B cell (primary cell): ENCODE data around the gene ABCA13. TPM values are rescaled to one million over a fixed set of nuclear protein-coding genes. Genes with fewer than 3 reads are reported as not detected.

ENCODE experiments used
- ATAC-seq: fragments of 200-7000 bp; cut with Tn5 transposase; one replicate; pipeline ENCODE4 v1.10.0; 2021; ENCODE audit warnings: low read depth, mild to moderate bottlenecking, moderate number of reproducible peaks, moderate library complexity
- CTCF ChIA-PET: fragments of 350-600 bp; sonication (Branson Sonifier 250); formaldehyde crosslinking; loops from one replicate; lab custom pipeline; 2021; ENCODE audit warnings: antibody characterized with exemption, inconsistent platforms; lab: Charles Lee
- POLR2A ChIA-PET: fragments of 350-600 bp; sonication (Branson Sonifier 250); formaldehyde crosslinking; loops from one replicate; lab custom pipeline; 2021; ENCODE audit warnings: antibody characterized with exemption; lab: Charles Lee
- DNase-seq: peaks from one replicate; pipeline ENCODE4 v3.0.0; 2013
- H2AFZ ChIP-seq: 2 replicates; pipeline ENCODE4 v1.6.1; 2012; ENCODE audit warnings: mild to moderate bottlenecking, low read depth, low read length; ENCODE audit not compliant: insufficient read depth, poor library complexity, severe bottlenecking
- H3K27ac ChIP-seq, 2 donors: 1 replicate in 1 of 2; 2 replicates in 1 of 2; pipeline ENCODE4 v1.5.1; 2012 to 2013; ENCODE audit warnings: low read length in 2 of 2, mild to moderate bottlenecking in 2 of 2, moderate library complexity in 1 of 2
- H3K27me3 ChIP-seq, 4 experiments: fragments of 200-600 bp in 1 of 4; sonication (generic) in 1 of 4; replicated peaks in 1 of 4; 1 replicate in 2 of 4; 2 replicates in 2 of 4; pipeline versions ENCODE4 v1.6.1 to v1.7.0; 2013 to 2016; ENCODE audit warnings: low read length in 3 of 4, mild to moderate bottlenecking in 2 of 4, mixed read lengths in 1 of 4, moderate library complexity in 1 of 4; ENCODE audit not compliant: insufficient read depth in 4 of 4, control insufficient read depth in 3 of 4; ENCODE audit errors: control extremely low read depth in 1 of 4
- H3K36me3 ChIP-seq, 2 experiments: replicated peaks in 1 of 2; 1 replicate in 1 of 2; 2 replicates in 1 of 2; pipeline versions ENCODE4 v1.6.1 to v1.7.1; 2013; ENCODE audit warnings: low read length in 1 of 2; ENCODE audit not compliant: insufficient read depth in 2 of 2, control insufficient read depth in 1 of 2; ENCODE audit errors: control extremely low read depth in 1 of 2, extremely low read depth in 1 of 2
- H3K4me1 ChIP-seq, 2 donors: fragments of 200-600 bp in 1 of 2; sonication (generic) in 1 of 2; 1 replicate in 1 of 2; 2 replicates in 1 of 2; pipeline versions ENCODE4 v1.5.1 to v1.6.1; 2013 to 2017; ENCODE audit warnings: low read length in 2 of 2; ENCODE audit not compliant: control insufficient read depth in 2 of 2, insufficient read depth in 2 of 2
- H3K4me2 ChIP-seq: replicated peaks from 2 replicates; pipeline ENCODE3; 2012; ENCODE audit warnings: mild to moderate bottlenecking, low read depth, low read length; ENCODE audit not compliant: poor library complexity, severe bottlenecking
- H3K4me3 ChIP-seq, 5 experiments: fragments of 200-600 bp in 1 of 5; sonication (generic) in 1 of 5; 1 replicate in 3 of 5; 2 replicates in 2 of 5; pipeline versions ENCODE4 v1.5.1 to v1.7.0; 2011 to 2016; ENCODE audit warnings: low read length in 4 of 5, mild to moderate bottlenecking in 4 of 5, low read depth in 2 of 5, control low read depth in 1 of 5, moderate library complexity in 1 of 5; ENCODE audit not compliant: insufficient read depth in 1 of 5; ENCODE audit errors: control extremely low read depth in 1 of 5, extremely low read depth in 1 of 5
- H3K79me2 ChIP-seq: fragments of 200-600 bp; sonication (generic); one replicate; pipeline ENCODE4 v1.6.0; 2016; ENCODE audit warnings: low read length; ENCODE audit not compliant: control insufficient read depth, insufficient read depth
- H3K9ac ChIP-seq: fragments of 200-600 bp; sonication (generic); 2 replicates; pipeline ENCODE4 v1.6.1; 2017; ENCODE audit warnings: mild to moderate bottlenecking, low read length, moderate library complexity
- H3K9me3 ChIP-seq, 3 donors: one replicate each; pipeline versions ENCODE4 v1.6.1 to v1.7.1; 2013; ENCODE audit warnings: low read length in 2 of 3; ENCODE audit not compliant: control insufficient read depth in 2 of 3, insufficient read depth in 1 of 3; ENCODE audit errors: control extremely low read depth in 1 of 3
- H4K20me1 ChIP-seq: 2 replicates; pipeline ENCODE4 v1.6.0; 2012; ENCODE audit warnings: mild to moderate bottlenecking, low read length; ENCODE audit not compliant: insufficient read depth, control insufficient read depth, poor library complexity, severe bottlenecking
- H3K27ac Mint-ChIP-seq: one replicate; pipeline ENCODE4 v1.8.0; 2021; ENCODE audit warnings: mixed read lengths
- H3K27me3 Mint-ChIP-seq: one replicate; pipeline ENCODE4 v1.8.0; 2021; ENCODE audit warnings: mixed read lengths
- H3K4me1 Mint-ChIP-seq: one replicate; pipeline ENCODE4 v1.8.0; 2021; ENCODE audit warnings: mixed read lengths
- H3K4me3 Mint-ChIP-seq: one replicate; pipeline ENCODE4 v1.8.0; 2021; ENCODE audit warnings: mixed read lengths
- H3K9me3 Mint-ChIP-seq: one replicate; pipeline ENCODE4 v1.8.0; 2022; ENCODE audit warnings: mixed read lengths; ENCODE audit not compliant: insufficient read depth
- EZH2 ChIP-seq: IDR thresholded peaks from 2 replicates; pipeline ENCODE4 v1.6.1; 2012; ENCODE audit warnings: borderline replicate concordance, low read depth, mild to moderate bottlenecking, moderate library complexity, low read length; ENCODE audit not compliant: insufficient read depth, poor library complexity, severe bottlenecking
- WGBS: methylation state at CpG from one replicate; pipeline ENCODE4 v1.1.5; 2013; ENCODE audit warnings: missing lambda C conversion rate; ENCODE audit not compliant: insufficient coverage; 5-methylcytosine and 5-hydroxymethylcytosine counted together
- intact Hi-C: fragments of 100-400 bp; cut with micrococcal nuclease; formaldehyde crosslinking; loops from one replicate; pipeline ENCODE4 v1.10.0; 2022
- polyA plus RNA-seq: library from polyadenylated mRNA; depleted of rRNA; stranded (reverse); fragments of >200 nt; gene quantifications from 2 replicates; pipeline ENCODE4 v1.2.3, GENCODE V29; 2012
- total RNA-seq, 2 donors: library from RNA; stranded (reverse); fragments of 120-200 nt in 1 of 2; gene quantifications; 1 replicate in 1 of 2; 2 replicates in 1 of 2; pipeline versions ENCODE4 v1.2.3 to v1.2.4, GENCODE V29; 2013 to 2022
- TF ChIP-seq, protein P1 (sequence below): fragments of 200-600 bp; IDR thresholded peaks from one replicate; pipeline ENCODE4 v1.8.0; 2022; ENCODE audit warnings: antibody characterized with exemption, mild to moderate bottlenecking

Gene ABCA13
- total and polyA plus RNA-seq, 2 donors (not counting 1 experiment from before 2014, with no cell fraction given), result not detected

GRCh38 chr7:48424731-48425130, 253.5 kb downstream of the ABCA13 start:
- ChIA-PET POLR2A (no interaction called here), CTCF (no interaction called here)
- Mint-ChIP-seq H3K9me3 (no peaks in the 10 kb centered on the region), H3K27ac (no peak overlapping the region), H3K27me3 (no peaks in the 10 kb centered on the region), H3K4me1 (no peaks in the 10 kb centered on the region), H3K4me3 (no peak overlapping the region)
- no peak for DNase-seq
- Histone ChIP-seq H3K27ac (no peak overlapping the region), H4K20me1 (no peaks in the 10 kb centered on the region), H3K36me3 (no peaks in the 10 kb centered on the region), H3K4me2 (no peak overlapping the region), H2AFZ (no peak overlapping the region), H3K9ac (no peak overlapping the region), H3K27me3 (no peaks in the 10 kb centered on the region), H3K9me3 (no peaks in the 10 kb centered on the region), H3K4me1 (no peaks in the 10 kb centered on the region), H3K79me2 (no peaks in the 10 kb centered on the region), H3K4me3 (no peak overlapping the region)
- intact Hi-C loops, result no loop called here
- no peak for TF ChIP-seq EZH2
- TF ChIP-seq, protein P1, sequence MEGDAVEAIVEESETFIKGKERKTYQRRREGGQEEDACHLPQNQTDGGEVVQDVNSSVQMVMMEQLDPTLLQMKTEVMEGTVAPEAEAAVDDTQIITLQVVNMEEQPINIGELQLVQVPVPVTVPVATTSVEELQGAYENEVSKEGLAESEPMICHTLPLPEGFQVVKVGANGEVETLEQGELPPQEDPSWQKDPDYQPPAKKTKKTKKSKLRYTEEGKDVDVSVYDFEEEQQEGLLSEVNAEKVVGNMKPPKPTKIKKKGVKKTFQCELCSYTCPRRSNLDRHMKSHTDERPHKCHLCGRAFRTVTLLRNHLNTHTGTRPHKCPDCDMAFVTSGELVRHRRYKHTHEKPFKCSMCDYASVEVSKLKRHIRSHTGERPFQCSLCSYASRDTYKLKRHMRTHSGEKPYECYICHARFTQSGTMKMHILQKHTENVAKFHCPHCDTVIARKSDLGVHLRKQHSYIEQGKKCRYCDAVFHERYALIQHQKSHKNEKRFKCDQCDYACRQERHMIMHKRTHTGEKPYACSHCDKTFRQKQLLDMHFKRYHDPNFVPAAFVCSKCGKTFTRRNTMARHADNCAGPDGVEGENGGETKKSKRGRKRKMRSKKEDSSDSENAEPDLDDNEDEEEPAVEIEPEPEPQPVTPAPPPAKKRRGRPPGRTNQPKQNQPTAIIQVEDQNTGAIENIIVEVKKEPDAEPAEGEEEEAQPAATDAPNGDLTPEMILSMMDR, result no peak
- no peak for ATAC-seq
- WGBS, result 77% methylated on average over 3 of the region's 3 CpGs

- H3K4me3 ChIP-seq, result no peak overlapping the region
- H4K20me1 ChIP-seq, result no peaks in the 10 kb centered on the region
- Mint-ChIP-seq H3K4me1 (no peaks in the 10 kb centered on the region), H3K27me3 (no peaks in the 10 kb centered on the region), H3K27ac (no peak overlapping the region), H3K4me3 (no peak overlapping the region), H3K9me3 (no peaks in the 10 kb centered on the region)
- intact Hi-C loops, result no loop called here
- no peak for TF ChIP-seq EZH2
- H3K9ac ChIP-seq, result no peak overlapping the region
- no peaks in the 10 kb centered on the region for H3K4me1 ChIP-seq
- H3K27me3 ChIP-seq, result no peaks in the 10 kb centered on the region
- no peak overlapping the region for H3K4me2 ChIP-seq
- H2AFZ ChIP-seq, result no peak overlapping the region
- no peaks in the 10 kb centered on the region for H3K9me3 ChIP-seq
- H3K27ac ChIP-seq, result no peak overlapping the region
- WGBS, result 91% methylated on average over 6 of the region's 6 CpGs
- ATAC-seq (no peak), DNase-seq (no peak)
- POLR2A ChIA-PET, result no interaction called here
- H3K79me2 ChIP-seq, result no peaks in the 10 kb centered on the region
- H3K36me3 ChIP-seq, result no peaks in the 10 kb centered on the region
- CTCF ChIA-PET, result no interaction called here
Measured at GRCh38 chr7:48426331-48426965, 255.2 kb downstream of the ABCA13 start.
